Measurements from ENCODE around the gene GJB5.

The GJB5 gene

DNA sequence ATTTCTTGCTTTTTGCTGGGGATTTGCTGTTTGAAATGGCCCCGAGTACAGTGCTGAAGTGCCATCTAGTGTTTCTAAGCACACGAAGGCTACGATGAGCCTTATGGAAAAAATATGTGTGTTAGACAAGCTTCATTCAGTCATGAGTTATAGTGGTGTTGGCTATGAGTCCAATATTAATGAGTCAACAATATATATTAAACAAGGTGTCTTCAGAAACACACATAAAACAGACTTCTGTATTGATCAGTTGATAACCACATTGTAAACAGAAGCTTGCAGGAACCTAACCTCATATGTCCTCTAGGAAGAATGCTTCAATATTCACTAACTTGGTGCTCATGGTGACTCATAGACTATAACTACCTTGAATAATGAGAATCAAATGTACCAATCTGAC is 1.7 kb upstream of the GJB5 start:
- Histone ChIP-seq H2BK120ac (ENCODE audit: low read depth, low read length) (no peak overlapping the region), H2BK5ac (ENCODE audit: low read length) (no peak overlapping the region), H3K4ac (ENCODE audit: low read depth, low read length) (no peak overlapping the region), H3K56ac (ENCODE audit: low read length) (no peak overlapping the region), H3K9ac (ENCODE audit: low read length) (no peak overlapping the region), H3K4me3 (ENCODE audit: low read length) (no peak overlapping the region), H2BK15ac (replicated peaks; ENCODE audit: low read depth) (no peak overlapping the region), H3K27ac (ENCODE audit: low read depth, low read length) (no peak overlapping the region), H4K5ac (ENCODE audit: low read length) (no peak overlapping the region), H2AK5ac (ENCODE audit: low read length) (no peak overlapping the region), H3K79me1 (ENCODE audit: low read length) (no peaks in the 10 kb centered on the region), H3K27me3 (ENCODE audit: insufficient read depth, low read length, poor library complexity) (no peaks in the 10 kb centered on the region), H3K79me2 (ENCODE audit: control insufficient read depth, insufficient read depth, low read length) (no peaks in the 10 kb centered on the region), H4K8ac (ENCODE audit: low read depth, low read length) (no peak overlapping the region), H3K4me2 (ENCODE audit: low read length) (no peak overlapping the region), H3K36me3 (ENCODE audit: control insufficient read depth, insufficient read depth, low read length) (no peaks in the 10 kb centered on the region), H3K23ac (ENCODE audit: low read length) (no peak overlapping the region), H3K4me1 (ENCODE audit: control insufficient read depth, low read depth, low read length) (peaks cover 13% of the 10 kb centered on the region), H3K18ac (ENCODE audit: low read length) (no peak overlapping the region)
- no CpG with 5 or more reads among the region's 3 CpGs for WGBS (ENCODE audit: extremely low coverage, insufficient coverage, low lambda C conversion rate)
- no peak for DNase-seq

DNA sequence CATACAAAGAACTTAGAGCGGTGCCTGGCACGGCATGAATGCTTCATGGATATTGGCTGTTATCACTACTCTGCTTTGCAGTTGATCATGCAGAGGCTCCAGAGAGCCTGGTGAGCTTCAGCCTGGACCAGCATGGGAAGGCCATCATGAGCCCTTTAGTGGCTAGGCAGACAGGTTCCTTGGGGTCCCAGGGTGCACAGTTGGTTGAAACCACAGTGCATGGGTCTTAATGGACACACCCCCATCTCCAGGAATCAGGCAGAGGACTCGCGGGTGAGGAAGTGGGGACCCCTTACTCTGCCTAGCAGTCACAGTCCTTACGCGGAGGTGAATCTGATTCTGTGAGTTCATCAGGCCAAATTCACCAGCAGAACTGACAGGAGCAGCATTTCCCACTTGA is 1.1 kb downstream of the GJB5 start:
- Histone ChIP-seq H3K56ac (ENCODE audit: low read length) (no peak overlapping the region), H3K79me2 (ENCODE audit: control insufficient read depth, insufficient read depth, low read length) (no peaks in the 10 kb centered on the region), H3K23ac (ENCODE audit: low read length) (no peak overlapping the region), H3K4me3 (ENCODE audit: low read length) (no peak overlapping the region), H3K4me1 (ENCODE audit: control insufficient read depth, low read depth, low read length) (no peaks in the 10 kb centered on the region), H3K18ac (ENCODE audit: low read length) (no peak overlapping the region), H4K8ac (ENCODE audit: low read depth, low read length) (no peak overlapping the region), H2BK5ac (ENCODE audit: low read length) (no peak overlapping the region), H3K4me2 (ENCODE audit: low read length) (no peak overlapping the region), H2BK15ac (replicated peaks; ENCODE audit: low read depth) (no peak overlapping the region), H4K5ac (ENCODE audit: low read length) (no peak overlapping the region), H3K36me3 (ENCODE audit: control insufficient read depth, insufficient read depth, low read length) (no peaks in the 10 kb centered on the region), H3K9ac (ENCODE audit: low read length) (no peak overlapping the region), H3K27me3 (ENCODE audit: insufficient read depth, low read length, poor library complexity) (no peaks in the 10 kb centered on the region), H3K4ac (ENCODE audit: low read depth, low read length) (no peak overlapping the region), H2BK120ac (ENCODE audit: low read depth, low read length) (no peak overlapping the region), H2AK5ac (ENCODE audit: low read length) (no peak overlapping the region), H3K27ac (ENCODE audit: low read depth, low read length) (no peak overlapping the region), H3K79me1 (ENCODE audit: low read length) (no peaks in the 10 kb centered on the region)
- DNase-seq: no peak
- WGBS (ENCODE audit: extremely low coverage, insufficient coverage, low lambda C conversion rate): no CpG with 5 or more reads among the region's 6 CpGs

DNA sequence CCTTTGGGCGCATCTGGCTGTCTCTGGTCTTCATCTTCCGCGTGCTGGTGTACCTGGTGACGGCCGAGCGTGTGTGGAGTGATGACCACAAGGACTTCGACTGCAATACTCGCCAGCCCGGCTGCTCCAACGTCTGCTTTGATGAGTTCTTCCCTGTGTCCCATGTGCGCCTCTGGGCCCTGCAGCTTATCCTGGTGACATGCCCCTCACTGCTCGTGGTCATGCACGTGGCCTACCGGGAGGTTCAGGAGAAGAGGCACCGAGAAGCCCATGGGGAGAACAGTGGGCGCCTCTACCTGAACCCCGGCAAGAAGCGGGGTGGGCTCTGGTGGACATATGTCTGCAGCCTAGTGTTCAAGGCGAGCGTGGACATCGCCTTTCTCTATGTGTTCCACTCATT is 2.5 kb downstream of the GJB5 start:
- Histone ChIP-seq H3K4me2 (ENCODE audit: low read length) (no peak overlapping the region), H3K27ac (ENCODE audit: low read depth, low read length) (no peak overlapping the region), H3K36me3 (ENCODE audit: control insufficient read depth, insufficient read depth, low read length) (no peaks in the 10 kb centered on the region), H2BK15ac (replicated peaks; ENCODE audit: low read depth) (no peak overlapping the region), H4K8ac (ENCODE audit: low read depth, low read length) (no peak overlapping the region), H3K4me3 (ENCODE audit: low read length) (no peak overlapping the region), H2AK5ac (ENCODE audit: low read length) (no peak overlapping the region), H3K18ac (ENCODE audit: low read length) (no peak overlapping the region), H2BK120ac (ENCODE audit: low read depth, low read length) (no peak overlapping the region), H3K23ac (ENCODE audit: low read length) (no peak overlapping the region), H3K56ac (ENCODE audit: low read length) (no peak overlapping the region), H3K9ac (ENCODE audit: low read length) (no peak overlapping the region), H3K4ac (ENCODE audit: low read depth, low read length) (no peak overlapping the region), H3K27me3 (ENCODE audit: insufficient read depth, low read length, poor library complexity) (no peaks in the 10 kb centered on the region), H3K79me2 (ENCODE audit: control insufficient read depth, insufficient read depth, low read length) (no peaks in the 10 kb centered on the region), H3K79me1 (ENCODE audit: low read length) (no peaks in the 10 kb centered on the region), H4K5ac (ENCODE audit: low read length) (no peak overlapping the region), H2BK5ac (ENCODE audit: low read length) (no peak overlapping the region), H3K4me1 (ENCODE audit: control insufficient read depth, low read depth, low read length) (no peaks in the 10 kb centered on the region)
- DNase-seq: no peak
- no CpG with 5 or more reads among the region's 21 CpGs for WGBS (ENCODE audit: extremely low coverage, insufficient coverage, low lambda C conversion rate)

DNA sequence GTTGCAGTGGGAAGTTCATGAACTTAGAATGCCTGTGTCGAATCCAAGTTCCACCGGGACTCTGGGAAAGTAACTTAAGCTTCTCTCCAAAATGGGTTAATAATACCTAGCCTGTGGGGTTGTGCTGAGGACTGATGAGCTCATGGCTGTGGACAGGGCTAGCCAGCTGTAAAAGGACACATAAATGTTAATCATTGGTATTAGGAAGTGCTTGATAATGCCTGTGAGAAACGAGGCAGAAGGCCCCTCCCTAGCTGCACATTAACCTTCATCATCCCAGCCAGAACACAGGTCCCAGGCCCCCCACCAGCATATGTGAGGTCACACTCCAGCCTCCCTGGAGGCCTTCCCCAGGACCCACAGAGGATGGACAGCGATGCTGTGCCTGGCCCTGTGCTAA is 3.9 kb downstream of the GJB5 start:
- Histone ChIP-seq H3K4ac (ENCODE audit: low read depth, low read length) (no peak overlapping the region), H2BK5ac (ENCODE audit: low read length) (no peak overlapping the region), H3K56ac (ENCODE audit: low read length) (no peak overlapping the region), H3K79me2 (ENCODE audit: control insufficient read depth, insufficient read depth, low read length) (no peaks in the 10 kb centered on the region), H4K5ac (ENCODE audit: low read length) (no peak overlapping the region), H3K36me3 (ENCODE audit: control insufficient read depth, insufficient read depth, low read length) (no peaks in the 10 kb centered on the region), H3K23ac (ENCODE audit: low read length) (no peak overlapping the region), H2AK5ac (ENCODE audit: low read length) (no peak overlapping the region), H2BK15ac (replicated peaks; ENCODE audit: low read depth) (no peak overlapping the region), H3K18ac (ENCODE audit: low read length) (no peak overlapping the region), H2BK120ac (ENCODE audit: low read depth, low read length) (no peak overlapping the region), H3K27me3 (ENCODE audit: insufficient read depth, low read length, poor library complexity) (no peaks in the 10 kb centered on the region), H3K9ac (ENCODE audit: low read length) (no peak overlapping the region), H3K79me1 (ENCODE audit: low read length) (no peaks in the 10 kb centered on the region), H3K4me3 (ENCODE audit: low read length) (no peak overlapping the region), H3K27ac (ENCODE audit: low read depth, low read length) (no peak overlapping the region), H4K8ac (ENCODE audit: low read depth, low read length) (no peak overlapping the region), H3K4me1 (ENCODE audit: control insufficient read depth, low read depth, low read length) (peaks cover 5% of the 10 kb centered on the region), H3K4me2 (ENCODE audit: low read length) (no peak overlapping the region)
- no CpG with 5 or more reads among the region's 4 CpGs for WGBS (ENCODE audit: extremely low coverage, insufficient coverage, low lambda C conversion rate)
- DNase-seq: no peak

DNA sequence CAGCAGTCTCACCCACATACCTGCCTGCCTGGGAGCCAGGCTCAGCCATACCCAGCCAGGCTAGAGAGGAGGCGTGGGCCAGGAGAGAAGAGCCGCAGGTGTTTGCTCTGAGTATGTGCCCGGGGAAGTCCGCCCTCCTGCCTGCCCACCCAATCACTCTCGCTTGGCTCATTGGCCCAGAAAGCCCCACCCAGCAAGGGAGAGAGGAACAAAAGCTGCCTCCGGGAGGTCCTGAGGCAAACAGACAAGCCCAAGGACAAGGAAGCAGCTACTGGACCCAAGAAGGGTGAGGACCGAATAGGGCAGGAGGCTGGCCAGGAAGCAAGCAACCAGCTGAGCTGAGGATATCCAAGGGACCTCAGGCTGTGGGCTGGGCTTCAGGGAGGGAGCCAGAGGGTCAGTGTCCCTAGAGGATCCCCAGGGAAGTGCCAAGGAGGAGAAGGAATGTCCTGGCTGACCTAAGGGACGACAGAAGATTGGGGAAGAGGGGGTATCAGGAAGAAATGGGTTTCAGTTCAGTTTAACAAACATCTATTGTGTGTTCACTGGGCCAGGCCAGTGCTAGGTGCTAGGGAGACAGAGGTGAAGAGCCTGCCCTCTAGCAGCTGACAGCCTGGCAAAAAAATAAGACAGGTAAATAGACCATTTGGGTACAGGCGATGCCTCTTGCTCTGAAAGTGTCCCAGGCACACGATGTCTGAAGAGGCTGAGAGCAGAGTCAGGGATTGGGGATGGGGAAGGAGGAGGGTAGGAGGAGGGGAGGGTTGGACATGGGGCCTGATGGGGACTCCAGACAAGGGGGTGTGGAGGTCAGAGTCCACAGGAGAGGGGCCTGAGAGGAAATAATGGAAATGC is 4.9 kb downstream of the GJB5 start, which contains the start of gene GJB4:
GJB4 (plus strand) TSS at position 238 of the 855 bp plus-strand sequence. CDS start 1,515 bp downstream, outside the sequence.
- Histone ChIP-seq H2BK5ac (ENCODE audit: low read length) (no peak within 1 kb of the TSS), H3K18ac (ENCODE audit: low read length) (no peak within 1 kb of the TSS), H3K79me1 (ENCODE audit: low read length) (no peaks in the 10 kb centered on the region), H3K4ac (ENCODE audit: low read depth, low read length) (no peak within 1 kb of the TSS), H3K27me3 (ENCODE audit: insufficient read depth, low read length, poor library complexity) (no peaks in the 10 kb centered on the region), H3K4me2 (ENCODE audit: low read length) (no peak within 1 kb of the TSS), H4K5ac (ENCODE audit: low read length) (no peak within 1 kb of the TSS), H4K8ac (ENCODE audit: low read depth, low read length) (no peak within 1 kb of the TSS), H3K23ac (ENCODE audit: low read length) (no peak within 1 kb of the TSS), H2BK15ac (replicated peaks; ENCODE audit: low read depth) (no peak within 1 kb of the TSS), H3K36me3 (ENCODE audit: control insufficient read depth, insufficient read depth, low read length) (no peaks in the 10 kb centered on the region), H3K27ac (ENCODE audit: low read depth, low read length) (no peak within 1 kb of the TSS), H3K79me2 (ENCODE audit: control insufficient read depth, insufficient read depth, low read length) (no peaks in the 10 kb centered on the region), H3K9ac (ENCODE audit: low read length) (no peak within 1 kb of the TSS), H2AK5ac (ENCODE audit: low read length) (no peak within 1 kb of the TSS), H3K4me1 (ENCODE audit: control insufficient read depth, low read depth, low read length) (peaks cover 5% of the 10 kb centered on the region), H3K56ac (ENCODE audit: low read length) (peak within 1 kb of the TSS; percentile 51), H3K4me3 (ENCODE audit: low read length) (no peak within 1 kb of the TSS), H2BK120ac (ENCODE audit: low read depth, low read length) (no peak within 1 kb of the TSS)
- peak; percentile 67 for DNase-seq
- WGBS (ENCODE audit: extremely low coverage, insufficient coverage, low lambda C conversion rate): no CpG with 5 or more reads among the region's 10 CpGs
